ENCODE measurements around the gene PTPRM. TPM values are rescaled to one million over a fixed set of nuclear protein-coding genes. Genes with fewer than 3 reads are reported as not detected.

The PTPRM gene
- total and polyA plus RNA-seq, 2 donors = 37.3 to 55.6 TPM

DNA sequence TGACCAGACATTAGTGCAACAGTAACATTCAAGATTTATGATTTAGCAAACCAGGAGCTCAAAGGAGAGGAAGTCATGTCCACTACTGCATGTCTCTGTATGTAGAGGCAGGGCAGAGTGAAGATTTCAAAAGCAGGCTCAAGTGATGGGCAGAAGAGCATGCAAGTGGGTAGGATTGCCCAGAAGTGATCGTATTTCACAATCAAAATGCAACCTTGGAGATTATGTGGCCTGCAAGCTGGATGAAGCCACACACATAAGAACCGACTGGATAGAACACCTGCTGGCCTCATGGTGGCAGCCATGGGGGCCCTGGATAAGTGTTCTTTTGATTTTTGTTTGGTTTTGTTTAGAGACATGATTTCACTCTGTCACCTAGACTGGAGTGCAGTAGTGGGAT lies 755.4 kb downstream of the PTPRM start:
- Histone ChIP-seq H3K9me3 (ENCODE audit: control insufficient read depth in 2 of 2, insufficient read depth in 1 of 2, low read length in 1 of 2) (no peaks in the 10 kb centered on the region), H3K36me3 (ENCODE audit: control insufficient read depth in 2 of 2, insufficient read depth in 2 of 2, low read length in 1 of 2) (peaks cover 0 to 6% of the 10 kb centered on the region in 2 donors), H3K4me3 (ENCODE audit: low read length in 2 of 2) (no peak overlapping the region), H3K4me1 (ENCODE audit: control insufficient read depth in 2 of 2, insufficient read depth in 2 of 2, low read length in 2 of 2) (no peaks in the 10 kb centered on the region), H3K27ac (ENCODE audit: low read depth in 1 of 2, low read length in 1 of 2) (no peak overlapping the region), H3K27me3 (ENCODE audit: control insufficient read depth in 2 of 2, insufficient read depth in 1 of 2, low read length in 1 of 2) (no peaks in the 10 kb centered on the region)
- no peak for DNase-seq (ENCODE audit: low read depth in 6 of 9, low spot score in 9 of 9)
- WGBS = 97% methylated on average over 2 of the region's 2 CpGs

DNA sequence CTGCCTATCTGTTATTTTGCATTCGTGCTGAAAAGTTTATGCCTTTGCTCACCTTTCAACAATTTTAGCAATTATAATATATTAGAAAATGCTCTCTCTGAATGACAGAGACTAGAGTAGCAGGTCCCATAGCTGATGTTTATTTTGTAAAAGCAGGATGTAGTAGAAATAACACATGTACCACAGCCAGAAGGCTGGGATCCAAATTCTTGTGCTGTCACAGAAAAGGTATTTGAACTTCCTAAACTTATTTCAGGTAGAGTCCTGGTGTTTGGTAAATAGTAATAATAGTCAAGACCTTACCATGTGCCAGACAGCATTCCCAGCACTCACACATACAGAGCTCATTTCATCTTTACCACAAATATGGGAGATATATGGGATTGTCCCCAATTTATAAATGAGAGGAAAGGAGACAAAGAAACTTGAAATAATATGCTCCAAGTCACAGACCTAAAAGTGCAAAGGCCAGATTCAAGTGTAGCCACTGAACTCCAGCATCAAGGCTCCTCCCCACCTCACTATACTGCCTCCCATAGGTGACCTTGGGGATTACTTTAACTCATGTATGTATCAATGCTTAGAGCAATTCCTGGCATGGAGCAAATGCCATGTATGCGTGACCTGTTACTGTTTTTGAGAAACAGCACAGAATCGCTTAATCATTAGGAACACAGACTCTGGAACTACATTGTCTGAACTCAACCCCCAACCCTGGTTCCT lies 757.4 kb downstream of the PTPRM start:
- no peak for DNase-seq (ENCODE audit: low read depth in 6 of 9, low spot score in 9 of 9)
- no peak overlapping the region for H3K27ac ChIP-seq (ENCODE audit: low read depth in 1 of 2, low read length in 1 of 2)

DNA sequence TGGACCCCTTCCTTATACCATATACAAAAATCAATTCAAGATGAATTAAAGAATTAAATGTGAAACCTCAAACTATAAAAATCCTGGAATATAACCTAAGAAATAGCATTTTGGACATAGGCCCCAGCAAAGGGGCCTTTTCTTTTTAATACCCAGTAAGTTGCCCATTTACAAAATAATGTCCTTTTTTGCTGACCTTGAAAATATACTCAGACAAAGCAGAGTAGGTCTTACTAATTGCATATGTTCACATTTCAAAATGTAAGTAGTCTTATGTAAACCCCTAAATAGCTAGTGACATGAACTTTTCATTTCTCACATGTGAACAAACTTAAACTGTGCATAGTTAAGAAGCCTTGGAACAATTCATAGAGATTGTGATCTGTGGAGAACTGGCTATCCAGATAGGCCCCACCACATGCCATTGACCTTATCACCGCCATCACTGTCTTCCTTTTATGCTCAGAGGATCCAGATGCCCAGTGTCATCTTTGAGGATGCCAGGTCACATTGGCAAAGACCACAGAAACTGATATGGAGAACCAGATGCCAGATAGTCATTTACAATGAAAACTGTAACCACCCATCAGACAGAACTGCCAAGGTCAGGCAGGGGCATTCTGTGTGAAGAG lies 759.8 kb downstream of the PTPRM start:
- DNase-seq (ENCODE audit: low read depth in 6 of 9, low spot score in 9 of 9) = no peak
- H3K4me3 ChIP-seq (ENCODE audit: low read length in 2 of 2) = no peak overlapping the region
- 100% methylated on average over 1 of the region's 1 CpG for WGBS
- H3K27ac ChIP-seq (ENCODE audit: low read depth in 1 of 2, low read length in 1 of 2) = no peak overlapping the region
- no peaks in the 10 kb centered on the region for H3K4me1 ChIP-seq (ENCODE audit: control insufficient read depth in 2 of 2, insufficient read depth in 2 of 2, low read length in 2 of 2)
- no peaks in the 10 kb centered on the region for H3K36me3 ChIP-seq (ENCODE audit: control insufficient read depth in 2 of 2, insufficient read depth in 2 of 2, low read length in 1 of 2)
- no peaks in the 10 kb centered on the region for H3K27me3 ChIP-seq (ENCODE audit: control insufficient read depth in 2 of 2, insufficient read depth in 1 of 2, low read length in 1 of 2)
- H3K9me3 ChIP-seq (ENCODE audit: control insufficient read depth in 2 of 2, insufficient read depth in 1 of 2, low read length in 1 of 2) = no peaks in the 10 kb centered on the region

More for the DNA sequence above, 757.4 kb downstream of the PTPRM start:
- H3K36me3 ChIP-seq (ENCODE audit: control insufficient read depth in 2 of 2, insufficient read depth in 2 of 2, low read length in 1 of 2) = peaks cover 0 to 6% of the 10 kb centered on the region in 2 donors
- H3K9me3 ChIP-seq (ENCODE audit: control insufficient read depth in 2 of 2, insufficient read depth in 1 of 2, low read length in 1 of 2) = no peaks in the 10 kb centered on the region
- no peaks in the 10 kb centered on the region for H3K27me3 ChIP-seq (ENCODE audit: control insufficient read depth in 2 of 2, insufficient read depth in 1 of 2, low read length in 1 of 2)
- WGBS = 96% methylated on average over 3 of the region's 3 CpGs
- no peaks in the 10 kb centered on the region for H3K4me1 ChIP-seq (ENCODE audit: control insufficient read depth in 2 of 2, insufficient read depth in 2 of 2, low read length in 2 of 2)
- H3K4me3 ChIP-seq (ENCODE audit: low read length in 2 of 2) = no peak overlapping the region

DNA sequence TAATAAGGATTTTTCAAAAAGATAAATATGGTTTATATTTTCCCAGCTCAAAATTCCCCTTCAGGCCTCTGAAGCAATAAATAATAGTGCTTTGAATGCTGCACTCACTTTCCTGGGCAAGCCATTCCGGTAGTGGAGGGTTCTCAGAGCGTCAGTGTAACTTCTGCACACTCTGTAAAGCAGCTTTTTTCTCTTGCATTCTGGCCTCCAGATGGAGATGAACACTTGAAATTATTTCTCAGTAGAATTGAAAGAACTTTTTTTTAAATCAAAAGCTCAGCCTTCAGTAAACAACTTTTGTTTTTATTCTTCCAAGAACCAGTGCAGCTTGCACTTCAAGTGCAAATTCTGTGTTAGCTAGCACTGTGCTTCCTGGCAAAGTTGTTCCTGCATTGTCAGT lies 761.0 kb downstream of the PTPRM start:
- Histone ChIP-seq H3K9me3 (ENCODE audit: control insufficient read depth in 2 of 2, insufficient read depth in 1 of 2, low read length in 1 of 2) (no peaks in the 10 kb centered on the region), H3K36me3 (ENCODE audit: control insufficient read depth in 2 of 2, insufficient read depth in 2 of 2, low read length in 1 of 2) (no peaks in the 10 kb centered on the region), H3K27me3 (ENCODE audit: control insufficient read depth in 2 of 2, insufficient read depth in 1 of 2, low read length in 1 of 2) (no peaks in the 10 kb centered on the region), H3K27ac (ENCODE audit: low read depth in 1 of 2, low read length in 1 of 2) (no peak overlapping the region), H3K4me1 (ENCODE audit: control insufficient read depth in 2 of 2, insufficient read depth in 2 of 2, low read length in 2 of 2) (no peaks in the 10 kb centered on the region), H3K4me3 (ENCODE audit: low read length in 2 of 2) (no peak overlapping the region)
- 71% methylated on average over 2 of the region's 2 CpGs for WGBS
- no peak for DNase-seq (ENCODE audit: low read depth in 6 of 9, low spot score in 9 of 9)

DNA sequence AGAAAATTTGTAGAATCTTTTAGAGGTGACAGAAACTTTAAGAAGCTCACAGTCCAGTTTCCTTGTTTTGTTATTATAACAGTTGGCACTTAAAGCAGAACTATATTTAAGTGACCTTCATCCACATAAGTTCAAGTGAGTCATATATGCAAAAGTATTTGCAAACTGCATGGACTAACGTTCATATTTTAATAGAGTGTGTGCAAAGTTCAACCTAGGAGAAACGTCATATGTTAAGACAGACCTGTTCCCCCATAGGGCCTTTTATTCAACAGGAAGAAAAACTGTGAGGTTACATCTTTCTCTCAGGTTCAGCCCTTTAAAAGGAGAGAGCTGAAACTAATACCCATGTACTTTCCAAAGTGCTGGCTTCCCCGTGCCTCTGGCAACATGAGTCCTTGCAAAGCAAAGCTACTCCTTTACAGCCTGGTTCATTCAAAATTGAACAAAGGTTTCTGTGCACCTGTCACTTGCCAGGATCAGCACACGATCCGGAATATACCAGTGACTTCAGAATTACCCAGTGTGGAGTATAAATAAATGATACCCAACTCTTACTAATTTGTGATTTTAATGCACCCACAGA lies 762.2 kb downstream of the PTPRM start:
- peak in 1 of 9 donors; percentile 4 for DNase-seq (ENCODE audit: low read depth in 6 of 9, low spot score in 9 of 9)
- Histone ChIP-seq H3K4me3 (ENCODE audit: low read length in 2 of 2) (no peak overlapping the region), H3K27ac (ENCODE audit: low read depth in 1 of 2, low read length in 1 of 2) (no peak overlapping the region), H3K27me3 (ENCODE audit: control insufficient read depth in 2 of 2, insufficient read depth in 1 of 2, low read length in 1 of 2) (no peaks in the 10 kb centered on the region), H3K4me1 (ENCODE audit: control insufficient read depth in 2 of 2, insufficient read depth in 2 of 2, low read length in 2 of 2) (no peaks in the 10 kb centered on the region), H3K36me3 (ENCODE audit: control insufficient read depth in 2 of 2, insufficient read depth in 2 of 2, low read length in 1 of 2) (no peaks in the 10 kb centered on the region), H3K9me3 (ENCODE audit: control insufficient read depth in 2 of 2, insufficient read depth in 1 of 2, low read length in 1 of 2) (no peaks in the 10 kb centered on the region)
- WGBS = 87% methylated on average over 5 of the region's 5 CpGs

DNA sequence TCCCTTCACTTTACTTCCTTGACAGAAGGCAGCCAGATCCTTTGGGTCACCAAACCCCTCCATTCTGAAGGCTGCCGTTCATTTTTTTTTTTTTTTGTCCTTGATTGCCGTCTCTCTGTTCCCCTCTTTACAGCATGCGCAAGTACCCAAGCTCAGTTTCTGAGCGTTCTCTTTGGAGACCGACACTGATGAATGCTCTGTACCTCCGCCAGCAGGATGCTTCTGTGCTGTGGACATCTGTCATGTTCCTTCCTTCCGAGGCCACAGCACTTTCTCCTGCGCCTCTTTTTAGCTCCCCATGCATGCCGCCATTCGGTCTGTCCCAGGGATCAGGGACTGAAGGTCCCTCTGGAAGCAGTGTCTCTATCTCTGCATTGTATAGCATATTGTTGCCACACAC lies 763.5 kb downstream of the PTPRM start:
- Histone ChIP-seq H3K27me3 (ENCODE audit: control insufficient read depth in 2 of 2, insufficient read depth in 1 of 2, low read length in 1 of 2) (no peaks in the 10 kb centered on the region), H3K4me3 (ENCODE audit: low read length in 2 of 2) (no peak overlapping the region), H3K9me3 (ENCODE audit: control insufficient read depth in 2 of 2, insufficient read depth in 1 of 2, low read length in 1 of 2) (no peaks in the 10 kb centered on the region), H3K27ac (ENCODE audit: low read depth in 1 of 2, low read length in 1 of 2) (no peak overlapping the region), H3K4me1 (ENCODE audit: control insufficient read depth in 2 of 2, insufficient read depth in 2 of 2, low read length in 2 of 2) (no peaks in the 10 kb centered on the region), H3K36me3 (ENCODE audit: control insufficient read depth in 2 of 2, insufficient read depth in 2 of 2, low read length in 1 of 2) (no peaks in the 10 kb centered on the region)
- DNase-seq (ENCODE audit: low read depth in 6 of 9, low spot score in 9 of 9) = no peak
- 96% methylated on average over 10 of the region's 10 CpGs for WGBS

DNA sequence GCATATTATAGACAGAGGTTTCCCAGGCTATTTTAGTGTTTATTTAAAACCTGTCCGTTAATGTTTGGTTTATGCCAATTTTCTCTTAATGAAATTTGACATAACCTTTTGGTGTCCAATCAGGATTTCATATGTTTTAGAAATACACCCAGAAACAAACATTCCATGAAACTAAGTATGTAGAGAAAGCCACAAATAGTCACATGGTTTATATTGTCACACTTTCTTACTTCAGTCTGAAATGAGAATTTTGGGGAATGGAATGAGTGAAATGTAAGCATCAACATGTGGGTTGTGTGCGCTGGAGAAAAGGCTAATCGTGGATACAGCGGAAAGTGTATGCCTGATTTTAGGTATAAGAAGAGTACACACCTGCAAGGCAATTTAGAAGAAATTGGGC lies 765.2 kb downstream of the PTPRM start:
- Histone ChIP-seq H3K27ac (ENCODE audit: low read depth in 1 of 2, low read length in 1 of 2) (no peak overlapping the region), H3K27me3 (ENCODE audit: control insufficient read depth in 2 of 2, insufficient read depth in 1 of 2, low read length in 1 of 2) (no peaks in the 10 kb centered on the region), H3K9me3 (ENCODE audit: control insufficient read depth in 2 of 2, insufficient read depth in 1 of 2, low read length in 1 of 2) (no peaks in the 10 kb centered on the region), H3K4me1 (ENCODE audit: control insufficient read depth in 2 of 2, insufficient read depth in 2 of 2, low read length in 2 of 2) (no peaks in the 10 kb centered on the region), H3K36me3 (ENCODE audit: control insufficient read depth in 2 of 2, insufficient read depth in 2 of 2, low read length in 1 of 2) (no peaks in the 10 kb centered on the region), H3K4me3 (ENCODE audit: low read length in 2 of 2) (no peak overlapping the region)
- 83% methylated on average over 4 of the region's 4 CpGs for WGBS
- no peak for DNase-seq (ENCODE audit: low read depth in 6 of 9, low spot score in 9 of 9)

DNA sequence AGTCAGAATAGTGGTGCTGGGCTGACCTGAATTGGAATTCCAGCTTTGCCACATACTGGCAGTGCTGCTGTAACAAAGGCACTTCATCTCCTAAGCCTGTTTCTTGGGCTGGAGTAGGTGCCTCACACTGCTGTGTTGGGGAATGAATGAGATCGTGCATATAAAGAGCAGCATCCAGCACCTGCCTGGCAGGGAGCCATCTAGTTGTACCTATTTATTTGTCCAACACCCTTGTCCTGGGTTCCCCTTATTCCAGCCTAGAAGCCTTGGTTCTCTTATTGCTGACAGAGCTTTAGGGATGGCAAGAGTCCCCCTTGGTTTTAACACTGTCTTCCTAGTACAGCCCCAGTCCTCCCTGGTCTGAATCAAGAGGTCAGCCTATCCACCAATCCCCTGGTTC lies 766.8 kb downstream of the PTPRM start:
- no peaks in the 10 kb centered on the region for H3K9me3 ChIP-seq (ENCODE audit: control insufficient read depth in 2 of 2, insufficient read depth in 1 of 2, low read length in 1 of 2)
- H3K4me1 ChIP-seq (ENCODE audit: control insufficient read depth in 2 of 2, insufficient read depth in 2 of 2, low read length in 2 of 2) = no peaks in the 10 kb centered on the region
- 98% methylated on average over 1 of the region's 1 CpG for WGBS
- no peaks in the 10 kb centered on the region for H3K27me3 ChIP-seq (ENCODE audit: control insufficient read depth in 2 of 2, insufficient read depth in 1 of 2, low read length in 1 of 2)
- H3K36me3 ChIP-seq (ENCODE audit: control insufficient read depth in 2 of 2, insufficient read depth in 2 of 2, low read length in 1 of 2) = no peaks in the 10 kb centered on the region
- H3K4me3 ChIP-seq (ENCODE audit: low read length in 2 of 2) = no peak overlapping the region
- DNase-seq (ENCODE audit: low read depth in 6 of 9, low spot score in 9 of 9) = no peak
- H3K27ac ChIP-seq (ENCODE audit: low read depth in 1 of 2, low read length in 1 of 2) = no peak overlapping the region

DNA sequence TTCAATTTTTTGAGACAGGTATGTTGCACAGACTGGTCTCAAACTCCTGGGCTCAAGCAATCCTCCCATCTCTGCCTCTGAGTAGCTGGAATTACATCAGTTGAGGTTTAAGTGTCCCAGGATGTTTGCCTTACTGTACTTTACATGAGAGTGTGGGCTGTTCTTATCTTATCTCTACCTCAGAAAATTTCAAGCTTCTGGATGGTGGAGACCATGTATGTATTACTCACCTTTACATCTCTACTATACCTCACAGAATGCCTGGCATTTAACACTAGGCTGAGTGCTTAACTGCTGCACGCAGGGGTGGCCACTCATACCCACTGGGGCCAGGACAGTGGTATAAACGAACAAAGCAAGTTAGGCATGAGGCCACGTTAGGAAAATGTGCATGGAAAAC lies 770.1 kb downstream of the PTPRM start:
- Histone ChIP-seq H3K36me3 (ENCODE audit: control insufficient read depth in 2 of 2, insufficient read depth in 2 of 2, low read length in 1 of 2) (no peaks in the 10 kb centered on the region), H3K4me1 (ENCODE audit: control insufficient read depth in 2 of 2, insufficient read depth in 2 of 2, low read length in 2 of 2) (no peaks in the 10 kb centered on the region), H3K9me3 (ENCODE audit: control insufficient read depth in 2 of 2, insufficient read depth in 1 of 2, low read length in 1 of 2) (no peaks in the 10 kb centered on the region), H3K27me3 (ENCODE audit: control insufficient read depth in 2 of 2, insufficient read depth in 1 of 2, low read length in 1 of 2) (no peaks in the 10 kb centered on the region), H3K27ac (ENCODE audit: low read depth in 1 of 2, low read length in 1 of 2) (no peak overlapping the region), H3K4me3 (ENCODE audit: low read length in 2 of 2) (no peak overlapping the region)
- WGBS = 97% methylated on average over 3 of the region's 3 CpGs
- no peak for DNase-seq (ENCODE audit: low read depth in 6 of 9, low spot score in 9 of 9)
